WTC11 (cell line): ENCODE results near the gene APLN. TPM values are rescaled to one million over a fixed set of nuclear protein-coding genes. Genes with fewer than 3 reads are reported as not detected.

Experiments
- ATAC-seq: fragments of 200-7000 bp; cut with Tn5 transposase; 2 replicates; pipeline ENCODE4 v1.10.0; 2021; ENCODE audit warnings: mild to moderate bottlenecking, moderate library complexity
- CTCF ChIA-PET: fragments of 300-600 bp; sonication (Branson Sonifier 250); formaldehyde crosslinking; loops from one replicate; lab custom pipeline; 2021; ENCODE audit warnings: antibody characterized with exemption; lab: Charles Lee
- POLR2A ChIA-PET: fragments of 350-600 bp; sonication (Branson Sonifier 250); formaldehyde crosslinking; loops from one replicate; lab custom pipeline; 2021; ENCODE audit warnings: antibody characterized with exemption; lab: Charles Lee
- DNase-seq: peaks from one replicate; pipeline ENCODE4 v3.0.0; 2021; ENCODE audit warnings: low spot score
- H3K27ac Mint-ChIP-seq: 2 replicates; pipeline ENCODE4 v1.8.0; 2021; ENCODE audit warnings: mixed read lengths
- H3K27me3 Mint-ChIP-seq: 2 replicates; pipeline ENCODE4 v1.8.0; 2021; ENCODE audit warnings: low read depth, mild to moderate bottlenecking, moderate library complexity, mixed read lengths
- H3K36me3 Mint-ChIP-seq: 2 replicates; pipeline ENCODE4 v1.8.0; 2021; ENCODE audit warnings: mixed read lengths
- H3K4me1 Mint-ChIP-seq: 2 replicates; pipeline ENCODE4 v1.8.0; 2022; ENCODE audit warnings: mixed read lengths
- H3K4me3 Mint-ChIP-seq: 2 replicates; pipeline ENCODE4 v1.8.0; 2021; ENCODE audit warnings: mild to moderate bottlenecking, moderate library complexity, mixed read lengths
- H3K9me3 Mint-ChIP-seq: 2 replicates; pipeline ENCODE4 v1.8.0; 2021; ENCODE audit warnings: mixed read lengths
- CREM ChIP-seq: sonication (generic); formaldehyde crosslinking; IDR thresholded peaks from 2 replicates; pipeline ENCODE4 v1.8.1; 2022; ENCODE audit warnings: mild to moderate bottlenecking, missing genetic modification reagents, moderate library complexity
- GRHL2 ChIP-seq: fragments of 250-450 bp; sonication (Bioruptor Pico); IDR thresholded peaks from 2 replicates; pipeline ENCODE4 v1.8.0; 2022; ENCODE audit warnings: mild to moderate bottlenecking, moderate library complexity; ENCODE audit not compliant: insufficient replicate concordance, severe bottlenecking
- NFATC4 ChIP-seq: fragments of 250-450 bp; sonication (Bioruptor Pico); IDR thresholded peaks from 2 replicates; pipeline ENCODE4 v1.9.0; 2021; ENCODE audit warnings: mild to moderate bottlenecking
- PRRX2 ChIP-seq: fragments of 250-450 bp; sonication (Bioruptor Pico); IDR thresholded peaks from 2 replicates; pipeline ENCODE4 v1.8.0; 2021; ENCODE audit warnings: mild to moderate bottlenecking
- TEAD4 ChIP-seq: sonication (generic); formaldehyde crosslinking; IDR thresholded peaks from 2 replicates; pipeline ENCODE4 v1.8.0; 2022; ENCODE audit warnings: mild to moderate bottlenecking, missing genetic modification reagents
- ZNF263 ChIP-seq: sonication (generic); formaldehyde crosslinking; IDR thresholded peaks from 2 replicates; pipeline ENCODE4 v1.8.1; 2022; ENCODE audit warnings: low read depth, mild to moderate bottlenecking, moderate library complexity, missing genetic modification reagents
- ZNF396 ChIP-seq: fragments of 250-450 bp; sonication (Bioruptor Pico); IDR thresholded peaks from 2 replicates; pipeline ENCODE4 v1.8.0; 2021; ENCODE audit warnings: mild to moderate bottlenecking, moderate library complexity, borderline replicate concordance
- total RNA-seq: library from RNA; stranded (reverse); gene quantifications from 3 replicates; pipeline ENCODE4 v1.2.3, GENCODE V29; 2021
- TF ChIP-seq, protein P1 (sequence below): fragments of 200-600 bp; IDR thresholded peaks from 2 replicates; pipeline ENCODE4 v1.8.0; 2022; ENCODE audit warnings: antibody characterized with exemption
- TF ChIP-seq, protein P2 (sequence below): fragments of 250-450 bp; sonication (Bioruptor Pico); IDR thresholded peaks from 2 replicates; pipeline ENCODE4 v1.9.0; 2021; ENCODE audit warnings: mild to moderate bottlenecking
- TF ChIP-seq, protein P3 (sequence below): sonication (generic); formaldehyde crosslinking; IDR thresholded peaks from 2 replicates; pipeline ENCODE4 v1.8.1; 2022; ENCODE audit warnings: missing genetic modification reagents, borderline replicate concordance
- TF ChIP-seq, protein P4 (sequence below): sonication (generic); formaldehyde crosslinking; IDR thresholded peaks from 2 replicates; pipeline ENCODE4 v1.8.1; 2023; ENCODE audit warnings: mild to moderate bottlenecking, missing genetic modification reagents
- TF ChIP-seq, protein P5 (sequence below): sonication (generic); formaldehyde crosslinking; IDR thresholded peaks from 2 replicates; pipeline ENCODE4 v1.8.1; 2022; ENCODE audit warnings: low read depth, mild to moderate bottlenecking, moderate library complexity, missing genetic modification reagents, borderline replicate concordance

The APLN gene
- total RNA-seq, 1 experiment from 2014 or later: 4.2 TPM

DNA sequence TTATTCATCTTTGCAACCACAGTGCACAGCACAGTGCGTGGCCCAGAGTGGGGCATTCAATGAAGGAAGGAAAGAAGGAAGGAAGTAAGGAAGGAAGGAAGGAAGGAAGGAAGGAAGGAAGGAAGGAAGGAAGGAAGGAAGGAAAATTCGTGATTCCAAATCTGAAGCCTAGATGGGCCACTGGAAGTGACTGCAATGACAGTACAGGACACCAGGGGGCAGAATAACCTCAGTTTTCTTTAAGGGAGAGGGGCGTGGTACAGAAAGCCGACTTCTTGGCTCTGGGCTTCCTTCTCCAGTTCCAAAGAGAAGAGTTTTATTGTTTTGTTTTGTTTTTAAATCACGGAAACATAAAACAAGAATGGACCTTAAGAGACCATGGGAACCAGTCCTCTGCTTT lies 47.8 kb downstream of the APLN start:
- no peaks in the 10 kb centered on the region for H3K36me3 Mint-ChIP-seq
- 0 out of 2 replicates have a peak, but pooled peaks cover 5% of the 10 kb centered on the region for H3K27me3 Mint-ChIP-seq
- ChIA-PET POLR2A (no interaction called here), CTCF (interaction anchor here (0.6 kb wide), 1 partner anchor 119 kb away, joined by 5 read pairs; no protein-coding TSS in a partner anchor)
- H3K4me3 Mint-ChIP-seq: no peak overlapping the region
- H3K4me1 Mint-ChIP-seq: peaks cover 15% of the 10 kb centered on the region; the same call in 1 of the 2 replicates
- TF ChIP-seq, protein P1, sequence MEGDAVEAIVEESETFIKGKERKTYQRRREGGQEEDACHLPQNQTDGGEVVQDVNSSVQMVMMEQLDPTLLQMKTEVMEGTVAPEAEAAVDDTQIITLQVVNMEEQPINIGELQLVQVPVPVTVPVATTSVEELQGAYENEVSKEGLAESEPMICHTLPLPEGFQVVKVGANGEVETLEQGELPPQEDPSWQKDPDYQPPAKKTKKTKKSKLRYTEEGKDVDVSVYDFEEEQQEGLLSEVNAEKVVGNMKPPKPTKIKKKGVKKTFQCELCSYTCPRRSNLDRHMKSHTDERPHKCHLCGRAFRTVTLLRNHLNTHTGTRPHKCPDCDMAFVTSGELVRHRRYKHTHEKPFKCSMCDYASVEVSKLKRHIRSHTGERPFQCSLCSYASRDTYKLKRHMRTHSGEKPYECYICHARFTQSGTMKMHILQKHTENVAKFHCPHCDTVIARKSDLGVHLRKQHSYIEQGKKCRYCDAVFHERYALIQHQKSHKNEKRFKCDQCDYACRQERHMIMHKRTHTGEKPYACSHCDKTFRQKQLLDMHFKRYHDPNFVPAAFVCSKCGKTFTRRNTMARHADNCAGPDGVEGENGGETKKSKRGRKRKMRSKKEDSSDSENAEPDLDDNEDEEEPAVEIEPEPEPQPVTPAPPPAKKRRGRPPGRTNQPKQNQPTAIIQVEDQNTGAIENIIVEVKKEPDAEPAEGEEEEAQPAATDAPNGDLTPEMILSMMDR: peak; percentile 47
- TF ChIP-seq CREM (CRISPR knock-in tag): no peak
- TF ChIP-seq, protein P2, sequence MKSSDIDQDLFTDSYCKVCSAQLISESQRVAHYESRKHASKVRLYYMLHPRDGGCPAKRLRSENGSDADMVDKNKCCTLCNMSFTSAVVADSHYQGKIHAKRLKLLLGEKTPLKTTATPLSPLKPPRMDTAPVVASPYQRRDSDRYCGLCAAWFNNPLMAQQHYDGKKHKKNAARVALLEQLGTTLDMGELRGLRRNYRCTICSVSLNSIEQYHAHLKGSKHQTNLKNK (CRISPR knock-in tag): no peak
- TF ChIP-seq PRRX2 (CRISPR knock-in tag): no peak
- no peak for TF ChIP-seq GRHL2 (CRISPR knock-in tag)
- no peak for TF ChIP-seq NFATC4 (CRISPR knock-in tag)
- no peak for TF ChIP-seq TEAD4 (CRISPR knock-in tag)
- no peak for ATAC-seq
- no peaks in the 10 kb centered on the region for H3K9me3 Mint-ChIP-seq
- no peak overlapping the region for H3K27ac Mint-ChIP-seq
- peak; percentile 49 for DNase-seq

DNA sequence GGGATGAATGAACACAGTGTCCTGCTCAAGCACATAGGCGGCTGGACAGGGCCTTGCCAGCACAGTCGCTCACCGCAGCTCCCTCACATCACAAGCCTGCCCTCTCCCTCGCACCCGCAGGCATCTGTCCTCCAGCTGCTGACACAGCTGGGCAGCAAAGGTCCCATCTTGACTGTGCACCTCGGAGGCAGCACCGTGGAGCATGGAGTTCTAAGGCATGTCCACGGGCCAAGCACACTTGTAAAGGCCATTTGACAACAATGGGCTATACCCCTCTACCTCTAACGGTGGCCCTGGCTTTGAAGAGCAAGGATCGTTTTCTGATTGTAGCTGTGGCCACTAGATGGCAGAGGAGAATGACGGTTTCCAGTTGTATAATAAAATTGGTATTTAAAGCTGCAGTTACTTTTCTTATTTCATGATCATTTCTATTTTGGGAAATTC lies 53.8 kb downstream of the APLN start:
- no peaks in the 10 kb centered on the region for H3K36me3 Mint-ChIP-seq
- ChIA-PET CTCF (interaction anchor here (0.7 to 1.7 kb wide), 11 partner anchors 9 to 479 kb away, joined by 3 to 9 read pairs (median 4); partner anchors contain the start of gene UTP14A), POLR2A (no interaction called here)
- no peaks in the 10 kb centered on the region for H3K9me3 Mint-ChIP-seq
- TF ChIP-seq TEAD4 (CRISPR knock-in tag) (no peak), PRRX2 (CRISPR knock-in tag) (no peak), GRHL2 (CRISPR knock-in tag) (no peak), ZNF396 (CRISPR knock-in tag) (no peak)
- TF ChIP-seq, protein P3, sequence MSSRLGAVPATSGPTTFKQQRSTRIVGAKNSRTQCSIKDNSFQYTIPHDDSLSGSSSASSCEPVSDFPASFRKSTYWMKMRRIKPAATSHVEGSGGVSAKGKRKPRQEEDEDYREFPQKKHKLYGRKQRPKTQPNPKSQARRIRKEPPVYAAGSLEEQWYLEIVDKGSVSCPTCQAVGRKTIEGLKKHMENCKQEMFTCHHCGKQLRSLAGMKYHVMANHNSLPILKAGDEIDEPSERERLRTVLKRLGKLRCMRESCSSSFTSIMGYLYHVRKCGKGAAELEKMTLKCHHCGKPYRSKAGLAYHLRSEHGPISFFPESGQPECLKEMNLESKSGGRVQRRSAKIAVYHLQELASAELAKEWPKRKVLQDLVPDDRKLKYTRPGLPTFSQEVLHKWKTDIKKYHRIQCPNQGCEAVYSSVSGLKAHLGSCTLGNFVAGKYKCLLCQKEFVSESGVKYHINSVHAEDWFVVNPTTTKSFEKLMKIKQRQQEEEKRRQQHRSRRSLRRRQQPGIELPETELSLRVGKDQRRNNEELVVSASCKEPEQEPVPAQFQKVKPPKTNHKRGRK (CRISPR knock-in tag): no peak
- TF ChIP-seq, protein P1: no peak
- TF ChIP-seq, protein P4, sequence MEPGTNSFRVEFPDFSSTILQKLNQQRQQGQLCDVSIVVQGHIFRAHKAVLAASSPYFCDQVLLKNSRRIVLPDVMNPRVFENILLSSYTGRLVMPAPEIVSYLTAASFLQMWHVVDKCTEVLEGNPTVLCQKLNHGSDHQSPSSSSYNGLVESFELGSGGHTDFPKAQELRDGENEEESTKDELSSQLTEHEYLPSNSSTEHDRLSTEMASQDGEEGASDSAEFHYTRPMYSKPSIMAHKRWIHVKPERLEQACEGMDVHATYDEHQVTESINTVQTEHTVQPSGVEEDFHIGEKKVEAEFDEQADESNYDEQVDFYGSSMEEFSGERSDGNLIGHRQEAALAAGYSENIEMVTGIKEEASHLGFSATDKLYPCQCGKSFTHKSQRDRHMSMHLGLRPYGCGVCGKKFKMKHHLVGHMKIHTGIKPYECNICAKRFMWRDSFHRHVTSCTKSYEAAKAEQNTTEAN (CRISPR knock-in tag): no peak
- H3K4me3 Mint-ChIP-seq: no peak overlapping the region
- ATAC-seq (peak; percentile 20; the same call in 1 of the 2 replicates), DNase-seq (no peak)
- H3K4me1 Mint-ChIP-seq: peaks cover 19% of the 10 kb centered on the region
- H3K27me3 Mint-ChIP-seq: no peaks in the 10 kb centered on the region
- H3K27ac Mint-ChIP-seq: no peak overlapping the region

DNA sequence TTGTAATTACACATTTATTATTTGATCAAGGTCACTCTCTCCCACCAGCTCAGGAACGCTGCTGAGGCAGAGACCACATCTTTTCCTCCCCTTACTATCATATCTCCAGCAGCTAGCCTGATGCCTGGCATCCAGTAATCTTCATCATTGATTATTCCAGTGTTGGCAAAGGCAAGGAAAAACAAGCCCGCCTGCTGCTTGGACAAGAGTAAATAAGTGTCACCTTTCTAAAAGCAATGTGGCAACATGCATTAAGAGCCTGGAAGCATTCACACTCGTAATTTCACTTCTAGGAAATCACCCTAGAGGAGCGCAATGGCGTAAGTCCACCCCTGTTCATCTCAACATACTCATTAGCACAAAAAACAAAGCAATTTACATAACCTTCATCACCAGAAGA lies 54.8 kb downstream of the APLN start:
- H3K36me3 Mint-ChIP-seq: no peaks in the 10 kb centered on the region
- TF ChIP-seq, protein P5, sequence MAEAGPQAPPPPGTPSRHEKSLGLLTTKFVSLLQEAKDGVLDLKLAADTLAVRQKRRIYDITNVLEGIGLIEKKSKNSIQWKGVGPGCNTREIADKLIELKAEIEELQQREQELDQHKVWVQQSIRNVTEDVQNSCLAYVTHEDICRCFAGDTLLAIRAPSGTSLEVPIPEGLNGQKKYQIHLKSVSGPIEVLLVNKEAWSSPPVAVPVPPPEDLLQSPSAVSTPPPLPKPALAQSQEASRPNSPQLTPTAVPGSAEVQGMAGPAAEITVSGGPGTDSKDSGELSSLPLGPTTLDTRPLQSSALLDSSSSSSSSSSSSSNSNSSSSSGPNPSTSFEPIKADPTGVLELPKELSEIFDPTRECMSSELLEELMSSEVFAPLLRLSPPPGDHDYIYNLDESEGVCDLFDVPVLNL (CRISPR knock-in tag): no peak
- TF ChIP-seq ZNF263 (CRISPR knock-in tag): no peak
- TF ChIP-seq, all 79 proteins: peak for 0
- Mint-ChIP-seq H3K4me1 (peaks cover 16% of the 10 kb centered on the region), H3K4me3 (no peak overlapping the region), H3K9me3 (no peaks in the 10 kb centered on the region), H3K27me3 (no peaks in the 10 kb centered on the region), H3K27ac (no peak overlapping the region)
- ChIA-PET CTCF (interaction anchor here (1.7 kb wide), 1 partner anchor 306 kb away, joined by 3 read pairs; the partner anchor contains the start of gene UTP14A), POLR2A (no interaction called here)
- ATAC-seq (no peak), DNase-seq (no peak)
